GM12878 (cell line): ENCODE results near the gene MPZL3.

Experiments used
- EP300 ChIP-seq, 2 experiments: fragments of 150-350 bp in 1 of 2; IDR thresholded peaks; 2 replicates each; pipeline ENCODE4 v1.6.1; 2011 to 2012; ENCODE audit warnings: low read depth in 2 of 2, low read length in 2 of 2, borderline replicate concordance in 1 of 2, improper control_type of control experiment in 1 of 2, inconsistent platforms in 1 of 2; ENCODE audit not compliant: control insufficient read depth in 1 of 2
- EZH2 ChIP-seq: IDR thresholded peaks from 2 replicates; pipeline ENCODE4 v1.6.1; 2012; ENCODE audit warnings: low read depth, mild to moderate bottlenecking, control low read depth, inconsistent platforms, low read length, borderline replicate concordance; ENCODE audit not compliant: control insufficient read depth
- FOS ChIP-seq: IDR thresholded peaks from 3 replicates; pipeline ENCODE4 v1.6.1; 2011; ENCODE audit warnings: borderline replicate concordance; ENCODE audit not compliant: insufficient read length; ENCODE audit errors: extremely low read depth
- POLR2A ChIP-seq: IDR thresholded peaks from 2 replicates; pipeline ENCODE4 v1.6.1; 2011; ENCODE audit warnings: low read depth, mild to moderate bottlenecking, low read length
- POLR2AphosphoS5 ChIP-seq: IDR thresholded peaks from 2 replicates; pipeline ENCODE4 v1.6.1; 2011; ENCODE audit warnings: mild to moderate bottlenecking, low read length, inconsistent platforms
- TBL1XR1 ChIP-seq: IDR thresholded peaks from 2 replicates; pipeline ENCODE4 v1.6.1; 2012; ENCODE audit warnings: low read depth, low read length, improper control_type of control experiment
- TF ChIP-seq, protein P1 (sequence below): fragments of 450-650 bp; IDR thresholded peaks from 2 replicates; pipeline ENCODE4 v1.6.1; 2016; ENCODE audit warnings: mild to moderate bottlenecking
- TF ChIP-seq, protein P2 (sequence below): IDR thresholded peaks from 2 replicates; pipeline ENCODE4 v1.6.1; 2011; ENCODE audit warnings: borderline replicate concordance, low read depth, mild to moderate bottlenecking, moderate library complexity, low read length; ENCODE audit not compliant: insufficient read depth, poor library complexity, severe bottlenecking
- TF ChIP-seq, protein P3 (sequence below): fragments of 450-650 bp; IDR thresholded peaks from 2 replicates; pipeline ENCODE4 v1.6.1; 2017; ENCODE audit warnings: mild to moderate bottlenecking
- TF ChIP-seq, protein P4 (sequence below): IDR thresholded peaks from 2 replicates; pipeline ENCODE4 v1.6.1; 2012; ENCODE audit warnings: mild to moderate bottlenecking, low read depth, low read length
- TF ChIP-seq, protein P5 (sequence below): IDR thresholded peaks from 2 replicates; pipeline ENCODE4 v1.6.1; 2011; ENCODE audit warnings: low read depth, mild to moderate bottlenecking, low read length, moderate library complexity, borderline replicate concordance; ENCODE audit errors: extremely low read depth
- TF ChIP-seq, protein P6 (sequence below): fragments of 450-650 bp; IDR thresholded peaks from 2 replicates; pipeline ENCODE4 v1.6.1; 2017; ENCODE audit warnings: mild to moderate bottlenecking, moderate library complexity
- TF ChIP-seq, protein P7 (sequence below): IDR thresholded peaks from 2 replicates; pipeline ENCODE4 v1.6.1; 2012; ENCODE audit warnings: low read depth, low read length, improper control_type of control experiment

DNA sequence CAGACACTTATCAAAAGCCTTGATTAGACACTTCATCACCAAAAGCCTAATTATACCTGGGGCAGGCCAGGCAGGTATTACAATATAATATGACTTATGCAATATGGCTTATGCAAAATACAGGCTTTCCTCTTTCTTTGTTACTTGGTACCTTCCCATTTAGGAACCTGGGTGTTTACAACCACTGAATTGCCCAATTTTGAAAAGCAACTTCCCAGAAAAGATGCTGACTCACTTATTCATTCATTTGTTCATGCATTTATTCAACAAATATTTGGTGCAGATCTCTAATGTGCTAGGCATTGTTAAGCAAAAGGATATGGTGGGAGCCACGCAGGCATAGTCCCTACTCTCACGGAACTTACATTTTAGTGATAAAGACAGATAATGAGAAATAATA is 13.7 kb downstream of the MPZL3 start:
- no peak for TF ChIP-seq EP300 (IDR thresholded peaks at IDR 0.05; ENCODE audit: borderline replicate concordance in 1 of 2, control insufficient read depth in 1 of 2, low read depth in 2 of 2, low read length in 2 of 2)
- no peak for TF ChIP-seq POLR2AphosphoS5
- TF ChIP-seq, protein P1, sequence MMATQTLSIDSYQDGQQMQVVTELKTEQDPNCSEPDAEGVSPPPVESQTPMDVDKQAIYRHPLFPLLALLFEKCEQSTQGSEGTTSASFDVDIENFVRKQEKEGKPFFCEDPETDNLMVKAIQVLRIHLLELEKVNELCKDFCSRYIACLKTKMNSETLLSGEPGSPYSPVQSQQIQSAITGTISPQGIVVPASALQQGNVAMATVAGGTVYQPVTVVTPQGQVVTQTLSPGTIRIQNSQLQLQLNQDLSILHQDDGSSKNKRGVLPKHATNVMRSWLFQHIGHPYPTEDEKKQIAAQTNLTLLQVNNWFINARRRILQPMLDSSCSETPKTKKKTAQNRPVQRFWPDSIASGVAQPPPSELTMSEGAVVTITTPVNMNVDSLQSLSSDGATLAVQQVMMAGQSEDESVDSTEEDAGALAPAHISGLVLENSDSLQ, result no peak
- TF ChIP-seq, protein P2, sequence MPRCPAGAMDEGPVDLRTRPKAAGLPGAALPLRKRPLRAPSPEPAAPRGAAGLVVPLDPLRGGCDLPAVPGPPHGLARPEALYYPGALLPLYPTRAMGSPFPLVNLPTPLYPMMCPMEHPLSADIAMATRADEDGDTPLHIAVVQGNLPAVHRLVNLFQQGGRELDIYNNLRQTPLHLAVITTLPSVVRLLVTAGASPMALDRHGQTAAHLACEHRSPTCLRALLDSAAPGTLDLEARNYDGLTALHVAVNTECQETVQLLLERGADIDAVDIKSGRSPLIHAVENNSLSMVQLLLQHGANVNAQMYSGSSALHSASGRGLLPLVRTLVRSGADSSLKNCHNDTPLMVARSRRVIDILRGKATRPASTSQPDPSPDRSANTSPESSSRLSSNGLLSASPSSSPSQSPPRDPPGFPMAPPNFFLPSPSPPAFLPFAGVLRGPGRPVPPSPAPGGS, result no peak
- TF ChIP-seq, protein P3, sequence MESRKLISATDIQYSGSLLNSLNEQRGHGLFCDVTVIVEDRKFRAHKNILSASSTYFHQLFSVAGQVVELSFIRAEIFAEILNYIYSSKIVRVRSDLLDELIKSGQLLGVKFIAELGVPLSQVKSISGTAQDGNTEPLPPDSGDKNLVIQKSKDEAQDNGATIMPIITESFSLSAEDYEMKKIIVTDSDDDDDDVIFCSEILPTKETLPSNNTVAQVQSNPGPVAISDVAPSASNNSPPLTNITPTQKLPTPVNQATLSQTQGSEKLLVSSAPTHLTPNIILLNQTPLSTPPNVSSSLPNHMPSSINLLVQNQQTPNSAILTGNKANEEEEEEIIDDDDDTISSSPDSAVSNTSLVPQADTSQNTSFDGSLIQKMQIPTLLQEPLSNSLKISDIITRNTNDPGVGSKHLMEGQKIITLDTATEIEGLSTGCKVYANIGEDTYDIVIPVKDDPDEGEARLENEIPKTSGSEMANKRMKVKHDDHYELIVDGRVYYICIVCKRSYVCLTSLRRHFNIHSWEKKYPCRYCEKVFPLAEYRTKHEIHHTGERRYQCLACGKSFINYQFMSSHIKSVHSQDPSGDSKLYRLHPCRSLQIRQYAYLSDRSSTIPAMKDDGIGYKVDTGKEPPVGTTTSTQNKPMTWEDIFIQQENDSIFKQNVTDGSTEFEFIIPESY, result no peak
- no peak for TF ChIP-seq EZH2
- TF ChIP-seq, protein P4, sequence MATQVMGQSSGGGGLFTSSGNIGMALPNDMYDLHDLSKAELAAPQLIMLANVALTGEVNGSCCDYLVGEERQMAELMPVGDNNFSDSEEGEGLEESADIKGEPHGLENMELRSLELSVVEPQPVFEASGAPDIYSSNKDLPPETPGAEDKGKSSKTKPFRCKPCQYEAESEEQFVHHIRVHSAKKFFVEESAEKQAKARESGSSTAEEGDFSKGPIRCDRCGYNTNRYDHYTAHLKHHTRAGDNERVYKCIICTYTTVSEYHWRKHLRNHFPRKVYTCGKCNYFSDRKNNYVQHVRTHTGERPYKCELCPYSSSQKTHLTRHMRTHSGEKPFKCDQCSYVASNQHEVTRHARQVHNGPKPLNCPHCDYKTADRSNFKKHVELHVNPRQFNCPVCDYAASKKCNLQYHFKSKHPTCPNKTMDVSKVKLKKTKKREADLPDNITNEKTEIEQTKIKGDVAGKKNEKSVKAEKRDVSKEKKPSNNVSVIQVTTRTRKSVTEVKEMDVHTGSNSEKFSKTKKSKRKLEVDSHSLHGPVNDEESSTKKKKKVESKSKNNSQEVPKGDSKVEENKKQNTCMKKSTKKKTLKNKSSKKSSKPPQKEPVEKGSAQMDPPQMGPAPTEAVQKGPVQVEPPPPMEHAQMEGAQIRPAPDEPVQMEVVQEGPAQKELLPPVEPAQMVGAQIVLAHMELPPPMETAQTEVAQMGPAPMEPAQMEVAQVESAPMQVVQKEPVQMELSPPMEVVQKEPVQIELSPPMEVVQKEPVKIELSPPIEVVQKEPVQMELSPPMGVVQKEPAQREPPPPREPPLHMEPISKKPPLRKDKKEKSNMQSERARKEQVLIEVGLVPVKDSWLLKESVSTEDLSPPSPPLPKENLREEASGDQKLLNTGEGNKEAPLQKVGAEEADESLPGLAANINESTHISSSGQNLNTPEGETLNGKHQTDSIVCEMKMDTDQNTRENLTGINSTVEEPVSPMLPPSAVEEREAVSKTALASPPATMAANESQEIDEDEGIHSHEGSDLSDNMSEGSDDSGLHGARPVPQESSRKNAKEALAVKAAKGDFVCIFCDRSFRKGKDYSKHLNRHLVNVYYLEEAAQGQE, result no peak
- no peak for TF ChIP-seq POLR2A
- TF ChIP-seq, protein P5, sequence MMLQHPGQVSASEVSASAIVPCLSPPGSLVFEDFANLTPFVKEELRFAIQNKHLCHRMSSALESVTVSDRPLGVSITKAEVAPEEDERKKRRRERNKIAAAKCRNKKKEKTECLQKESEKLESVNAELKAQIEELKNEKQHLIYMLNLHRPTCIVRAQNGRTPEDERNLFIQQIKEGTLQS, result no peak
- TF ChIP-seq FOS, result no peak
- no peak for TF ChIP-seq TBL1XR1
- TF ChIP-seq, protein P6, sequence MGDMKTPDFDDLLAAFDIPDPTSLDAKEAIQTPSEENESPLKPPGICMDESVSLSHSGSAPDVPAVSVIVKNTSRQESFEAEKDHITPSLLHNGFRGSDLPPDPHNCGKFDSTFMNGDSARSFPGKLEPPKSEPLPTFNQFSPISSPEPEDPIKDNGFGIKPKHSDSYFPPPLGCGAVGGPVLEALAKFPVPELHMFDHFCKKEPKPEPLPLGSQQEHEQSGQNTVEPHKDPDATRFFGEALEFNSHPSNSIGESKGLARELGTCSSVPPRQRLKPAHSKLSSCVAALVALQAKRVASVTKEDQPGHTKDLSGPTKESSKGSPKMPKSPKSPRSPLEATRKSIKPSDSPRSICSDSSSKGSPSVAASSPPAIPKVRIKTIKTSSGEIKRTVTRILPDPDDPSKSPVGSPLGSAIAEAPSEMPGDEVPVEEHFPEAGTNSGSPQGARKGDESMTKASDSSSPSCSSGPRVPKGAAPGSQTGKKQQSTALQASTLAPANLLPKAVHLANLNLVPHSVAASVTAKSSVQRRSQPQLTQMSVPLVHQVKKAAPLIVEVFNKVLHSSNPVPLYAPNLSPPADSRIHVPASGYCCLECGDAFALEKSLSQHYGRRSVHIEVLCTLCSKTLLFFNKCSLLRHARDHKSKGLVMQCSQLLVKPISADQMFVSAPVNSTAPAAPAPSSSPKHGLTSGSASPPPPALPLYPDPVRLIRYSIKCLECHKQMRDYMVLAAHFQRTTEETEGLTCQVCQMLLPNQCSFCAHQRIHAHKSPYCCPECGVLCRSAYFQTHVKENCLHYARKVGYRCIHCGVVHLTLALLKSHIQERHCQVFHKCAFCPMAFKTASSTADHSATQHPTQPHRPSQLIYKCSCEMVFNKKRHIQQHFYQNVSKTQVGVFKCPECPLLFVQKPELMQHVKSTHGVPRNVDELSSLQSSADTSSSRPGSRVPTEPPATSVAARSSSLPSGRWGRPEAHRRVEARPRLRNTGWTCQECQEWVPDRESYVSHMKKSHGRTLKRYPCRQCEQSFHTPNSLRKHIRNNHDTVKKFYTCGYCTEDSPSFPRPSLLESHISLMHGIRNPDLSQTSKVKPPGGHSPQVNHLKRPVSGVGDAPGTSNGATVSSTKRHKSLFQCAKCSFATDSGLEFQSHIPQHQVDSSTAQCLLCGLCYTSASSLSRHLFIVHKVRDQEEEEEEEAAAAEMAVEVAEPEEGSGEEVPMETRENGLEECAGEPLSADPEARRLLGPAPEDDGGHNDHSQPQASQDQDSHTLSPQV, result no peak
- TF ChIP-seq, protein P7, sequence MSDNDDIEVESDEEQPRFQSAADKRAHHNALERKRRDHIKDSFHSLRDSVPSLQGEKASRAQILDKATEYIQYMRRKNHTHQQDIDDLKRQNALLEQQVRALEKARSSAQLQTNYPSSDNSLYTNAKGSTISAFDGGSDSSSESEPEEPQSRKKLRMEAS, result no peak
